HG02938 (cell line): ENCODE data around the gene DDIT3.

ENCODE experiments used
- ATAC-seq: cut with Tn5 transposase; IDR thresholded peaks from one replicate; pipeline ENCODE4 v1.9.1; 2021; ENCODE audit warnings: mild to moderate bottlenecking, moderate library complexity; ENCODE audit not compliant: unreplicated experiment

DDIT3 gene

DNA sequence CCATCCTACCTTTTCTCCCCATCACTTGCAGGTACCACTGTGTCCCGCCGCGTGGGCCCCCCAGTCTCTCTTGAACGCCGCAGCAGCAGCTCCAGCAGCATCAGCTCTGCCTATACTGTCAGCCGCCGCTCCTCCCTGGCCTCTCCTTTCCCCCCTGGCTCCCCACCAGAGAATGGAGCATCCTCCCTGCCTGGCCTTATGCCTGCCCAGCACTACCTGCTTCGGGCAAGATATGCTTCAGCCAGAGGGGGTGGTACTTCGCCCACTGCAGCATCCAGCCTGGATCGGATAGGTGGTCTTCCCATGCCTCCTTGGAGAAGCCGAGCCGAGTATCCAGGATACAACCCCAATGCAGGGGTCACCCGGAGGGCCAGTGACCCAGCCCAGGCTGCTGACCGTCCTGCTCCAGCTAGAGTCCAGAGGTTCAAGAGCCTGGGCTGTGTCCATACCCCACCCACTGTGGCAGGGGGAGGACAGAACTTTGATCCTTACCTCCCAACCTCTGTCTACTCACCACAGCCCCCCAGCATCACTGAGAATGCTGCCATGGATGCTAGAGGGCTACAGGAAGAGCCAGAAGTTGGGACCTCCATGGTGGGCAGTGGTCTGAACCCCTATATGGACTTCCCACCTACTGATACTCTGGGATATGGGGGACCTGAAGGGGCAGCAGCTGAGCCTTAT, 49.9 kb downstream of the DDIT3 start:
- ATAC-seq, result no peak

DNA sequence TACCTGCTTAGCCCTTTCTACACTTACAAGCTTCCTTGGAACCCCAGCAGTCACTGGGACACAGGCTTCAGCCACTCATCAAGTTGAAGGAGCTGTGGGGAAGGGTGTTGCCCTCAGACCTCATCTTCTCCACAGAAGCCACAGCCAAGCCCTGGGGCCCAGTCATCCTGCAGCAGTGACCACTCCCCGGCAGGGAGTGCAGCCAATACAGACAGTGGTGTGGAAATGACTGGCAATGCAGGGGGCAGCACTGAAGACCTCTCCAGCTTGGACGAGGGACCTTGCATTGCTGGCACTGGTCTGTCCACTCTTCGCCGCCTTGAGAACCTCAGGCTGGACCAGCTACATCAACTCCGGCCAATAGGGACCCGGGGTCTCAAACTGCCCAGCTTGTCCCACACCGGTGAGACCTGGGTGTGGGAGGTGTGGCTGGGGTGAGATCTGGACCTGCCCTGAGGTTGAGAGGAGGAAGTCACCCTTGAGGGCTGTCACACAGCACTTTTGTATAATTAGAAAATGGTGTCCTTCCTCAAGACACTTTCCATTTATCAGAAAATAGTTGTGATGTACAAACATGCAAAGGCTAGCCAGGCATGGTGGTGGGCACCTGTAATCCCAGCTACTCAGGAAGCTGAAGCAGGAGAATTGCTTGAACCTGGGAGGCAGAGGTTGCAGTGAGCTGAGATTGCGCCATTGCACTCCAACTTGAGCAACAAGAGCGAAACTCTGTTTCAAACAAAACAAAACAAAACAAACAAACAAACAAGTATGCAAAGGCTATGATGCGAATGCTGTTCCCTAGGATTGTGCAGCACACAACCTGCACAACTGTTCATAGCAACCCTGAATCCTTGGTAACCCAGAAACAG, 50.8 kb downstream of the DDIT3 start:
- no peak for ATAC-seq

GRCh38 chr12:57467915-57468314, 52.4 kb downstream of the DDIT3 start:
- no peak for ATAC-seq

GRCh38 chr12:57467212-57467874, 53.0 kb downstream of the DDIT3 start:
- no peak for ATAC-seq
